Cerebellar cortex (tissue), 1 donor: Measurements from ENCODE around the gene ATP11A.
A peak's percentile ranks its signal among the peaks of the same experiment; 100 is the strongest.
"Not testable (repeated sequence)": the region's sequence is repeated elsewhere in the genome, so short reads cannot be mapped to it uniquely, and the experiment has no call there.

ENCODE experiments used
- DNase-seq: peaks from one replicate; pipeline ENCODE4 v3.0.0-alpha.2; 2015; ENCODE audit warnings: low spot score

The ATP11A gene

DNA sequence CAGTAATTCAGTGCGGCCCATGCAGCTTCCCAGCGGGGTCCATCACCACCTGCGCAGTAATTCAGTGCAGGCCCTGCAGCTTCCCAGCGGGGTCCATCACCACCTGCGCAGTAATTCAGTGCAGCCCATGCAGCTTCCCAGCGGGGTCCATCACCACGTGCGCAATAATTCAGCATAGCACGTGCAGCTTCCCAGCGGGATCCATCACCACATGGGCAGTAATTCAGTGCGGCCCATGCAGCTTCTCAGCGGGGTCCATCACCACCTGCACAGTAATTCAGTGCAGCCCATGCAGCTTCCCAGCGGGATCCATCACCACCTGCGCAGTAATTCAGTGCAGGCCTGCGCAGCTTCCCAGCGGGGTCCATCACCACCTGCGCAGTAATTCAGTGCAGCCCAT lies 173.5 kb downstream of the ATP11A start:
- not testable (repeated sequence) for DNase-seq

DNA sequence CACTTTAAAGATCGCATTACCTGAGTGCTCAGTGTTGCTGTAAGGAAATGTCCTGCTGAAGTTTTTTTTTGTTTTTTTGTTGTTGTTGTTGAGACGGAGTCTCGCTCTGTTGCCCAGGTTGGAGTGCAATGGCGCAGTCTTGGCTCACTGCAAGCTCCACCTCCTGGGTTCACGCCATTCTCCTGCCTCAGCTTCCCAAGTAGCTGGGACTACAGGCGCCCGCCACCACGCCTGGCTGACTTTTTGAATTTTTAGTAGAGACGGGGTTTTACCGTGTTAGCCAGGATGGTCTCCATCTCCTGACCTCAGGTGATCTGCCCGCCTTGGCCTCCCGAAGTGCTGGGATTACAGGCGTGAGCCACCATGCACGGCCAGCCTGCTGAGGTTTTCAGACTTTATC lies 175.6 kb downstream of the ATP11A start:
- DNase-seq = not testable (repeated sequence)

DNA sequence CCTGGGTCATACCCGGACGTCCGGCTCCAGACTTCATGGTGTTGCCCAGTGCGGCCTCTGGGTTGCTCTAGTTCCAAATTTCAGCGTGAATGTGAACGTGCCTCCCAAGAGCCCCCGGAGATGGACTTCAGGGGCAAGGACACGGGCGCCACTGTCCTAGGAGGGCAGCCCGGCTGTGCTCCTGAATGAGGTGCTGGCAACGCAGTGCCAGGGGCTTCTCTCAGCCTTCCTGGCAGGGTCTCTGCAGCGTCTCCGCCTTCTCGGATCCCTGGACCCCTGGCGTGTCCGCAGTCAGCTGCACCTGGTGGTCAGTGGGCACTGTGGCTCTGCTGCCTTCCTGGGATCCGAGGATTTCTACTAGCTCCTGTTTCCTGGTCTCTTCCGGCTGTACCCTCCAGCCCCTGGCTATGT lies 177.5 kb downstream of the ATP11A start:
- DNase-seq = no peak

DNA sequence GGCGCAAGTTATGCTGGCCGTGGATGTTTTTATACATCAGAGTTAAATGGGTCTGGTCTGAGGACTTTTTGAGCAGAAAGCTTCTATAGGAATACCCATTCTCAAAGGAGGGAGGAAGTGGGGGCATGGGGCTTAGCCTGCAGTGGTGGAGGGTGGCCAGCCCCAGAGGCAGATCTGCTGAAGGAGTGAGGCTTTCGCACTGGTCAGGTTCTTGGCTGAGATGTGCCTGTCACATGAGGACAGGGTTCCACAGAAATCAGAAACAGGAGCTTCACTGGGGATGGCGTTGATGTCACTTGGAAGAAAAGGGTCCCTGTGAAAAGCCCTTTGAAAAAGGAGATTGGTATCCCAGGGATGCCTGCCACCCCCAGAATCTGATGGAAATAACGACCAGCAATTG lies 178.5 kb downstream of the ATP11A start:
- DNase-seq = no peak

DNA sequence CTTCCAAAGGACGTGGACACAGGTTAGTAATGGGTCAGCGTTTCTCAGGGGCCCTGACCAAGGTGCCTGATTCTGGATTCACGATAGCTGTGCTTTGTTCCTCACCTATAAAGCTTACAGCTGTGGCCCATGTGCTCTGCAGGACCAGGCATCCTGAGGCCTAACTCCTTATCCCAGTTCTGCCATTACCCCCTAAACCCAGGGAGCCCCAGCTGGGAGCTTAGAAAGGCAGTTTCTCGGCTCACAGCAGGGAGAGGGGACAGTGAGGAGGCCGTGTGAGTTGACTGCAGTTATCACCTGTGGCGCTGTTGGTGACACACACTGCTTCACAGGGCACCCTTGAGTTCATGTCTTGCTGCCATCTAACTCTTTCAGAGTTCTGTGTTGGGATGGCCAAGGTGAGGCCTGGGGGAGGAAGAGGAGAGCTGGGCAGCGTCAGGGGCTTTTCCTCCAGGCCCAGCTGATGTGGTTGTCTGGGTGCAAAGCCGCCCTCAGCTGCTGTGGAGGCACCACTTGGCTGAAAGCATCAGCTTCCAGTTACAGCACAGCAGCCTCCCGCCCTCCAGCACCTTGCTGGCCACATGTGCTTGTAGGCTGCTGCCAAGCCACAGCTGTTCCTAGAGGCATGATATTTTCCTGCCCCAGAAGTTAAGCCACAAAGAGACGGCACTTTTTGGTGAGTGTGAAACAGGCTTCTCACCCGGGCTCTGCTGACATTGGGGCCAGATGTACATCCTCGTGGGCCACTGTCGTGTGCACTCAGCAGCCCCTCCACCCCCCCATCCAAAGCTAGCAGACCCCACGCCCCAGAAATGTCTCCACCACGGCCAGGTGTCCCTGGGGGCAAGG lies 179.6 kb downstream of the ATP11A start:
- DNase-seq = no peak

DNA sequence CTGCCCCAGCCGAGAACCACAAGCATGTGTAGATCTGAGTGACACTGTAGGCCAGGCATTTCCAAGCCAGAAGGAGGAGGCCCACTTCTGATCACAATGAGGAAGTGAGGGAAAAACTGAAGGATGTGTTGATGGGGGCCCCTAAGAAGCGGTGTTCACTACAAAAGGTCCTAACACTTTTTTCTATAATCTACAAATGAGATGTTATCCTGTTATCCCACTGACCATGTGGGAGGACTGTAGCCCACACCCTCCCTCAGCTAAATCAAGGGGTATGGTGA lies 180.2 kb downstream of the ATP11A start:
- DNase-seq = no peak

DNA sequence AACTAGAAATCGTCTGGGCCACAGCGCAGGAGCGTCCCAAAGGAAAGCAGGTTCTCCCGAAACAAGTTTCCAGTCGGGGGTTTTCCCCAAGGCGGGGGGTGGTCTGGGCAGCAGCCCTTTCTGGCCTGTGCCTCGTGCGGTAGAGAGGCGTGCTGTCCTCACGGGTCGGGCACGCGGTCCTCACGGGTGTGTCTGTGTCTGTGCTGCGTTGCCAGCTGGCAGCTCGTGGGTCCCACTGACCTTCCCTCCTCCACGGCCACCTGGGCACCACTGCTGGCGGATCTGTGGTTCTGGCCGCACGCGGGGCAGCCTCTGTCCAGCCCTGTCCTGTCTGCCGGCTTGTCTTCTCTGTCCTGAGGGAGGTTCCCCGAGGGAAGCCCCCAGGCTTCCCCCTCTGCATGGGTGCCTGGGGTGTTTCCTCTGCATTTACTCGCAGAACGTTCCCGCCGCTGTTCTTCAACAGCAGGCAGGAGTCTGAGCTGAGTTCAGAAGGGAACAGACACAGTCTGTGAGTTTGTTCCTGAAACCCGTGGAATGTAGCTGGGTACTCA lies 181.0 kb downstream of the ATP11A start:
- no peak for DNase-seq

DNA sequence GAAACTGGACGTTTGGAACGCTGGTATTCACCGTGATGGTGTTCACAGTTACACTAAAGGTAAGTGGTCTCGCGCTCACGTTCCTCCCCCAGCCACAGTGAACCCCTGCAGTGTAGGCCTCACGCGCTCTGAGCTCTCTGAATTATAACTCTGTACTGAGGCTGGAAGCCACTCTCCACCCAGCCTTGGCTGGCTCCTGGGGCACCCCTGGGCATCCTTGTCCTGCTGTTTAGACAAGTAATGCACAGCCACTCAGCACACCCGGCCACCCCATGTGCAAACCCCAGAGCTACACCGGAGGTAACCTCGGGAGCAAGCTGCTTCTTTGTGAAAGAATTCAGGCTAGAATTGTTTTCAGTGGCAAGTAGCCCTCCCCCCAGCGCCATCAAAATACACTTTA lies 181.9 kb downstream of the ATP11A start:
- DNase-seq = no peak

DNA sequence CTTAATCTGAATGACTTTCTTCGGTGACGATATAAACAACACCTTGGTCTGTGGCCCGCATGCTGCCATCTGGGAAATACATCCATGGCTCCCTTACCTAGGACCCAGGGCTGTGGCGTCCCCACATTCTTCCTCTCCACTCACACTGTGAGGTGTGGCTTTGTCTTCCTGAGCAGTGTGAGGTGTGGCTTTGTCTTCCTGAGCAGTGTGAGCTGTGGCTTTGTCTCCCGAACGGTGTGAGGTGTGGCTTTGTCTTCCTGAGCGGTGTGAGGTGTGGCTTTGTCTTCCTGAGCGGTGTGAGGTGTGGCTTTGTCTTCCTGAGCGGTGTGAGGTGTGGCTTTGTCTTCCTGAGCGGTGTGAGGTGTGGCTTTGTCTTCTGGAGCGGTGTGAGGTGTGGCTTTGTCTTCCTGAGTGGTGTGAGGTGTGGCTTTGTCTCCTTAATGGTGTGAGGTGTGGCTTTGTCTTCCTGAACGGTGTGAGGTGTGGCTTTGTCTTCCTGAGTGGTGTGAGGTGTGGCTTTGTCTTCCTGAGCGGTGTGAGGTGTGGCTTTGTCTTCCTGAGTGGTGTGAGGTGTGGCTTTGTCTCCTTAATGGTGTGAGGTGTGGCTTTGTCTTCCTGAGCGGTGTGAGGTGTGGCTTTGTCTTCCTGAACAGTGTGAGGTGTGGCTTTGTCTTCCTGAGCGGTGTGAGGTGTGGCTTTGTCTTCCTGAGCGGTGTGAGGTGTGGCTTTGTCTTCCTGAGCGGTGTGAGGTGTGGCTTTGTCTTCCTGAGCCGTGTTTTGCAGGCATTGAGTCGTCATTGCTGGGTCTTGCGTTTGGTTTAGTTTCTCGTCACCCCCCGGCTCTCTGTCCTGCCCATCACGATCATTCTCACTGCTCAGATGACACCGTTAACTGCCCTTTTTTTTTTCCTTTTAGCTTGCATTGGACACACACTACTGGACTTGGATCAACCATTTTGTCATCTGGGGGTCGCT lies 183.1 kb downstream of the ATP11A start:
- DNase-seq = not testable (repeated sequence)

DNA sequence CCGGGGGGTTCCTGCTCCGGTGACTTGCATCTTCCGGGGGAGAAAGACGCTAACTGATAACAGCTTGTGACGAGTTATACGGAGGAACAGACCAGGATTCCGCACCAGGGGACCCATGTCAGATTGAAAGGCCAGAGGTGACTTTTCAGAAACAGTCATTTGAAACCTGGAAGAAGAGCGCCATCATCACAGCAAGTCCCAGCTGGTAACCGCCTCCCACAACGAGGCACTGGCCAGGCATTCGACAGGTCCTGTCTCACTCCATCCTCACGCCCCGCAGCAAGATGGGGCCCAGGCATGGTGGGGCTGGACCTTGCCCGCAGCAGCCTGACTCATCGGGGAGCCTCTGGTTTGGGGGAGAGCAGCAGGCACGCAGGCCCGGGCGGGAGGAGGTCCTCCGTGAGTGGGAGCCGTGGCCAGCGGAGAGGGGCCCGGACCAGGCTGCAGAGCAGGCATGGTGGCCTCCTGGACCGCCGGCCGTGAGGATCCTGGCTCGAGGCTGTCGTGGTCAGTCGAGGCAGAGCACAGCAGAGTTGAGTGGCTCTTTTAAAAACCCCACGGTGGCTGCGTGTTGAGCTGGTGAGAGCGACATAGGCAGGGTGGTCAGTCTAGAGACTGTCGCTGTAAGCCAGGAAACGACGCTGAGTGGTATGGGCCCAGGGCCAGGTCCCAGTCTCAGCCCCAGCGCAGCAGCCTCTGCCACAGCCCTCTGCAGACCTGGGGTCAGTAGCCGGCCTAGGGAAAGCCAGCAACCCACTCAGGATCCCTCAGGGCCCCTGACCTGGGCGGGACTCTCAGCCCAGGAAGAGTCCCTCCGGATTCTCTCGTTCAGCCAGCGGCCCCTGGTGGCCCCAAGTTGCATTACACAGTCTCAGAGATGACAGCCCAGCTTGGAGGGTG lies 184.3 kb downstream of the ATP11A start:
- DNase-seq = peak; percentile 78

DNA sequence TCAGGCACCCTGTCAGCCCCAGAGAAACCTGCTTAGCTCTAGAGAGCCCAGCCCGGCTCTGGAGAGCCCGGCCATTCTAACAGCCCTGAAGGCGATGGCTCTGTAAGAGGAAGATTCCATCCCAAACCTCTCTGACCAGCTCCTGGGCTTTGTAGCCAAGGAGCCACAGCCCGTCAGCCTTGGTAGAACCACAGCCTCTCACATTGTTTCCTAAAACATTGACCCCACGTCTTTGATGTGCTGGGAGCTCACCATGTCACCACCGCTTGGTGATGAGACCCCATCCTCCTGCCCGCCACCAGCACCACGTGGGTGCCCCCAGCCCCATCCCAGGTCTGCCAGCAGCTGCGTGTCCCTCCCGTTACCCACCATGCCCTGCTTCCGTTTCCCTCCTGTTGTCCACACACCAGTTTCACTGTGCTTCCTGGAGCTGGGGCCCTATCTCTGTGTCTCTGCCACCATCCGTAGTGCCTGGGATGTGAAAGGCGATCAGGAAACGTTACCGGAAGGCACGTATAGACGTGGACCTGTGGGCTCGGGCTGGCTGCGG lies 185.0 kb downstream of the ATP11A start:
- DNase-seq = no peak

DNA sequence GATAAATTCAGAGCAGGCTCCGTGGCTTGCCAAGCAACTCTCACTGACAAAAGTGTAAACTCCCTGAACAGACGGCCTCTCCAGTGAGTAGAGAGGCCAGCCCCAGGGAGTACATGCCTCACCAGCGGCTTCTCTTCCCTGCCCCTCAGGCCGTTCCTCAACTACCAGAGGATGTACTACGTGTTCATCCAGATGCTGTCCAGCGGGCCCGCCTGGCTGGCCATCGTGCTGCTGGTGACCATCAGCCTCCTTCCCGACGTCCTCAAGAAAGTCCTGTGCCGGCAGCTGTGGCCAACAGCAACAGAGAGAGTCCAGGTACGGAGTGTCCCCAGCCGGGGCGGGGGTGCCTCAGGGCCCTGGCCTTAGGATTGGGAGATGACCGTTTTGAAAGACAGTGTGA lies 185.8 kb downstream of the ATP11A start:
- DNase-seq = no peak

DNA sequence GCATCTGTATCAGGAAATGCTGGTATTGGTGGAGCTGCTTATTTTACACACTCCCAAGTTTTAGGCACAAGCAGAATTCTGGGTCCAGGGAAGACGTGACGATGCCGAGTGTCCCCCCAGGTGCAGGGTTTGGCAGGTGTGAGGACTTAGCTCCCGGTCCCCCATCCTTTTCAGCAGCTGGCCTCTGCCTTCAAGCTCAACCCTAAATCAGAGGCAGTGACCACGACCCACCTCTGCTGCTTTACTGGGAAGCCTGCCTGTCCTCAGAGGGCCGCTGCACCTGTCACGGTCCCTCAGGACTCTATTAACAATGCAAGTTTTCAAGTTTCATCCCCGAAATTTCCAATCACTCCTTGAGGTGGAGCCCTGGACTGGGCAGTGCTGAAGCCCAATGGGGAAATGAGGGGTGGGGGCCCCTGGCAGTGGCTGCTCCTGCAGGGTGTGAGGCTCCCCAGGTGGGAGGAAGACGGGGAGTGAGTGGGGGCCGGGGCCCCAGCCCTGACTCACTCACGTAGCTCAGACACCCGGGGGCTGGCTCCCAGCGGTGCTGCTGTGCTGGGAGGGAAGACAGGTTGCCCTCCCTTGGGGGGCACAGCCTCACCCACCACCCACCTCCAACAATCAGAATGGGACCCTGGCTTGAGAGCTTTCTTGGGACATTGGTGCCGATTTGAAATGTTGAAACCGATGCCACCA lies 186.6 kb downstream of the ATP11A start:
- no peak for DNase-seq

DNA sequence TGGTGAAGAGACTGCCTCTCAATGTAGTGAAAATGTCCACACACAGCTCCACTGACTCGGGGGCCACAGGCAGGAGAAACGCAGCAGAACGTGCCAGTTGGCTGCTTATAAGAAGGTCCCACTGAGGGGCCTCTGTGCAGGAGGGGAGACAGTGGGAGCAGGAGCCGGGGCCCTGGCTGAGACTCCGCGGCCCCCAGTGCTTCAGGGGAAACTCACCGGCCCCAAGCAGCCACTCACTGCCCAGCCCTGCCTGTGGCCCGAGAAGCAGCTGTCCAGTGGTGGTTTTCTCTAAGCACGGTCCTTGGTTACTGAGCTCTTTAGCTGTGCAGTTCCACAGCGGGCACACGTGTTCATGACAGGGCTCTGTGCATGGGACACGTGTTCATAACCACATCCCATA lies 187.2 kb downstream of the ATP11A start:
- DNase-seq = no peak

DNA sequence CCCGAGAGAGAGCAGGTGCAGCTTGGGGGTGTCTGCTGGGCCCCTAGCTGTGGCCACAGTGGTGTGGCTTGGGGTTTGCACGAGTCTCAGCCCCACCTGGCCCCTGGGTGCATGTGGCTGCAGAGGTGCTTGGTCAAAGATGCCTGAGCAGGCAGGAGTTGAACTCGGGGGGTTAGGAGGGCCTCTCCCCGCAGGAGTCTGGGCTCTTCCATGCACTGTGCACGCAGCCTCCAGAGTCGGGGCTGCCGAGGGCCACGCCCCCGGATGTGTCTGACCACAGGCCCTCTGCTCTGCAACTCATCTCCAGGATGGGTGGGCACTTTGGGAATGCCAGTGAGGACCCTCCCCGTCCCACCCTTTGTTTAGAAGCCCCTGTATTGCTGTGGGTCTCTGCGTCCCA lies 187.7 kb downstream of the ATP11A start:
- DNase-seq = no peak

DNA sequence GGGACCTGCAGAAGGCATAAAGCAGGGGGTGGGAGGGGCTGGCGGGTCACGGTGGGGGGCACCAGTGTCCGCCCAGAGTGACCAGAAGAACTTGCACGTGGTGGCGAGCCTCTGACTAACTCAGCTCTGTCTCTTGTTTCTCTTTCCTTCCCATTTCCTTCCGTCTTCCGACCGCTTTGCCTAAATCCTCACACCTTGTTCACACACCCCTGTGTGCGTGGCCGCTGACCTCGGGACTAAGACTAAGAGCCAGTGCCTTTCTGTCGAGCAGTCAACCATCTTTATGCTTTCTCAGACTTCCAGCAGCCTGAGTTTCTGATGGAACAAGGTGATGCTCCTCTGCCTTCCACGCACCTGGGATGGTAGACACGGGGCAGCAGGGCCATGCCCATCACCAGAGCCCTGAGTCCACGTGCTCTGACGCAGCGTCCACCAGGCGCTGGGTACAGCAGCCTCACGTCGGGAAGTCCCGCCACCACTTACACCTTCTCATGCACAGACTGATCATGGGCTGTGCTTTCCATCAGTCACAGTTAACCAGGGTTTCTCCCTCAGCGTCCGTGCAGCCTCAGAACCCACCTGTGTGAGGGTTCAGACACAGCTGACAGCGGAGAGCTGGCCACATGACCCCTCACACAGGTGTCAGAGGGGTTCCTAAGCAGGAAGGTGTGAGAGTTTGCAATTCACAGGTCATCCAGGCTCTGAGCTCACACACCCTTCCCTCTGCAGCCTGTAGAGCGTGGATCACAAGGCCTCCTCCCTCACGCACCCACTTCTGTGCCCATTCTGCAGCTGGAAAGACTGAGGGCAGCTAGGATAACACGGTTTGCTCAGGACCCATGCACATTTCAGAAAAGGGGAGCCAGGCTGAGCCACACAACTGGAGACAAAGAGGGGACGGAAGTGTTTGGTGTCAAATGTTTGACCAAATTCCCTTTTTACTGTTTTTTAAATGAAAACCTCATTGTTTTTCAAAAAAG lies 188.4 kb downstream of the ATP11A start:
- no peak for DNase-seq

DNA sequence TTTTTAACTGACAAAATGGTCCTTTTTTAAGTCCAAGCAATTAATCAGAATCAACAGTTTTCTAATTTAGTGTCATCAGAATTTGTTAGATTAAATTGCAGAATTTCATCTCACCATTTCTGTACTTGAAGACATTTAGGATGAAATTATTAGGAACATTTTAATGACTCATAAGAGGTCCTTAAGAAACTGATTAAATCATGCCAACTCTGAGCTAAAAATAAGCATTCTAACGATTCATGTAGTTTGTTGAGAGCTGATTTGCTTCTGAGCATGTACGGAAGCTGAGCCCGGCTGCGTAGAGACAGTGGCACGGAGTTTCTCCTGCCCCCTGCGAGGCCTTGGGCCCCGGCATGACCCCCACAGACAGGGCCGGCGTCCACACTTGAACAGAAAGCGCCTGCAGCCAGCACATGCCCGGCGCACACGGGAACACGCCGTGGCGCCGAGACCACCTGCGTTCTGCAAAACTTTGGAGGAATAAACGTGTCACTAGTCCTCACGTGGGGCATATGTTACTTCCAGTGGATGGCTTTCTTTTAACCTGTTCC lies 189.5 kb downstream of the ATP11A start:
- DNase-seq = no peak

DNA sequence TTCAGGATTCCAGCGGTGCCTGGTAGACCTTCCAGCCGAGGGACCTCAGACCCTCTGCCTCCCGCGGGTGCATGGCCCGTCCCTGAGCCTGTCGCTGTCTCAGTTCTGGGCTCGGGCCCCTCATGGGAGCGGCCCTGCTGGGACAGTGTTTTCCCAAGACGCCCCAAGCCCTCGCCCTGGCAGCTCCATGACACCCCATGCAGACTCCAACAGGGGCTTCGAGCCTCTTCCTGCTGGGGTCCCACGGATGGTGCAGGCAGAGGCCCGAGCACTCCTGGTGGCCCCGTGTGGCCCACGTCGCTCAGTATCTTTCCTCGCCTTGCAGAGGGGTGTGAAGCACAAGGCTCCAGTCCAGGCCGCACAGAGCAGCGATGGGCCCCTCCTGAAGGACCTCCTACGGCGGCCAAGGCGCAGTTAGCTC lies 190.4 kb downstream of the ATP11A start:
- DNase-seq = no peak

DNA sequence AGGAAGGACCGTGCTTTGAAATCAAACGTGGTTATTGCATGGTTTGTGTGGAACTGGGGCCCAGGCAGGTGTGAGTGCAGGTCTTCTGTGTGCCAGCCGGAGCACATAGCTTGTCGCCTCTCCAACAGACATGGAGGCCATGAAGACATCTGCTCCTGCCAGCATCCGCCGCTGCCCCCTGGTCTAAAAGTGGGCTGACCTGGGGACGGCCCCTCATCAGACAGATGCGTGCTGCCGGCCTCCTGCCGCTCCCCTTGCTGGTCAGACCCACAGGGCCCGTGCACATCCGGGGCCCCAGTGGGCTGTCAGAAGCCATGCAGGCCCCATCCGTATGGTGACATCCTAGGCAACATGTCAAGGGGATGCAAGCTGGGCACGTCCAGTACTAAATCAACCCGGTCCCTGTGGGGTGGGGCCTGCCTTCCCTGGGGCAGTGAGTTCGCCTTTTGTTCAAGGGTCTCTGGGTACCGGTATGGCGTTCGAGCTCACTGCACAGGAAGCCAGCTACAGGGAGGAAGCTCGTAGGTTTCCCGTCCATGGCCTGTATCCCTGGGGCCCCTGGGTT lies 191.2 kb downstream of the ATP11A start:
- DNase-seq = no peak
